ENCODE measurements around the gene PLEKHH2. TPM values are rescaled to one million over a fixed set of nuclear protein-coding genes. Genes with fewer than 3 reads are reported as not detected.

The PLEKHH2 gene
- total RNA-seq, 6 experiments from 2014 or later = 0.09 to 0.33 (median 0.24) TPM; not detected in 1

GRCh38 chr2:43764086-43764705 lies 127.1 kb downstream of the PLEKHH2 start:
- Mint-ChIP-seq H3K27ac (no peak overlapping the region), H3K27me3 (ENCODE audit: insufficient read depth) (peaks cover 6% of the 10 kb centered on the region; the same call in 1 of the 2 replicates), H3K4me3 (no peak overlapping the region), H3K36me3 (ENCODE audit: low read depth) (no peaks in the 10 kb centered on the region), H3K4me1 (ENCODE audit: low read depth) (peaks cover 7% of the 10 kb centered on the region), H3K9me3 (no peaks in the 10 kb centered on the region)
- peak; percentile 4 for DNase-seq
- TF ChIP-seq CTCF (IDR thresholded peaks at IDR 0.05) = no peak

DNA sequence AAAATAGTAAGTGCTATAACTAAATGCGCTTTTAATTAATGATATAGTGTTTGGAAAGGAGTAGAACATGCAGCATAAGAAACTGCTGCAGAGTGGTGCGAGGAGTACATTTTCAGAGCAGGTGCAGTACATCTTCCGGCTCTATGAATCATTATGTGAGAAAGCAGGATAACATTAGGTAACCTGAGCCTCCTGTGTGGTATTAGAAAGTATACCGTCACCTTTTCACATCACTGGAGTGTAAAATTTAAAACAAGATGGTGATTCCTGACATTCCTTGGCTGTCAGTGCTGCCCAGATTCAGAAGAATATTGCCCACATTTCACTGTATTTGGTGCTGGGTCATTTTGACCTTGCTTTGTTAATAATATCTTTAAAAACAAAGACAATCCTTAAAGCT lies 128.9 kb downstream of the PLEKHH2 start:
- no peak for DNase-seq
- H3K9me3 Mint-ChIP-seq = no peaks in the 10 kb centered on the region
- no peak for TF ChIP-seq CTCF (IDR thresholded peaks at IDR 0.05)
- H3K27me3 Mint-ChIP-seq (ENCODE audit: insufficient read depth) = peaks cover 8% of the 10 kb centered on the region
- no peak overlapping the region for H3K27ac Mint-ChIP-seq
- H3K4me3 Mint-ChIP-seq = no peak overlapping the region
- no peaks in the 10 kb centered on the region for H3K36me3 Mint-ChIP-seq (ENCODE audit: low read depth)
- no peaks in the 10 kb centered on the region for H3K4me1 Mint-ChIP-seq (ENCODE audit: low read depth)

DNA sequence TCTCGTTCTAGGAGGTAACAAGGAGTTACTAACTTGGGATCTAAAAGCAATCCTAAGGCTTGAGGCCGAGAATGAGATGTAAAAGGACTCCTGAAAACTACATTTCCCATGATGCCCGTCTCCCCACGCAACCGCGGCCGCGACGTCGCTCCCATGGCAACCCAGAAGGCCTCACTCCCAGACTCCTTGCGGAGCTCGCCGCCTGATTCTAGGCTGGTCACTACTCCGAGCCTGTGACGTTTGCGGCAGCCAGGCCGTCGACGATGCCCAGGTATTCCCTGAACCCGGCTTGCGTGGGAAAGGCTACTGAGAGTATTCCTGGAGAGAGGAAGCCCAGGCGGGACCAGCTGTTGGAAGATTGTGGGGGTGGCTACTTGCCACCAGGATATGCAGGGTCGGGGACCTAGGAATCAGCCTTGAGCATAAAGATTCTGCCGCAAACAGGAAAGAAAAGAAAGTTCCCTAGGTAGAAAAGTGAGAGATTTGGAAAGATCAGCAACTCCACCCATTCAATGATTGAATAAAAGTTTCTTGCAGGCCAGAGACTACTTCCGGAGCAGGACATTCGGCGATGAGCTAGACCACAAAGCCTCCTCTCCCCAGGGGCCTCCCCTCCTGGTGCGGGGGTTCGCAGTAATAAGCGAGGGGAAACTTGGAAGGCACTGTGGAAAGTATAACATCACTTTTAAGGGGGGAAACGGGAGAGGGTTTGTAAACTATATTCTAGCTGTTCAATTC lies 137.0 kb downstream of the PLEKHH2 start, which contains the start of gene DYNC2LI1:
DYNC2LI1 (plus strand) TSS at position 164 of the 738 bp plus-strand sequence; CDS start at position 264, 100 bp downstream.
- peak within 1 kb of the TSS; percentile 95 for H3K27ac Mint-ChIP-seq
- no peaks in the 10 kb centered on the region for H3K9me3 Mint-ChIP-seq
- peaks cover 6% of the 10 kb centered on the region; the same call in 1 of the 2 replicates for H3K27me3 Mint-ChIP-seq (ENCODE audit: insufficient read depth)
- peak; percentile 88 for DNase-seq
- peaks cover 15% of the 10 kb centered on the region for H3K4me1 Mint-ChIP-seq (ENCODE audit: low read depth)
- no peaks in the 10 kb centered on the region for H3K36me3 Mint-ChIP-seq (ENCODE audit: low read depth)
- H3K4me3 Mint-ChIP-seq = peak within 1 kb of the TSS; percentile 94
- TF ChIP-seq CTCF (IDR thresholded peaks at IDR 0.05) = no peak

- H3K27ac Mint-ChIP-seq = peak overlapping the region; percentile 95
These were observed 137.6 kb downstream of the PLEKHH2 start for GRCh38 chr2:43774617-43775016.

DNA sequence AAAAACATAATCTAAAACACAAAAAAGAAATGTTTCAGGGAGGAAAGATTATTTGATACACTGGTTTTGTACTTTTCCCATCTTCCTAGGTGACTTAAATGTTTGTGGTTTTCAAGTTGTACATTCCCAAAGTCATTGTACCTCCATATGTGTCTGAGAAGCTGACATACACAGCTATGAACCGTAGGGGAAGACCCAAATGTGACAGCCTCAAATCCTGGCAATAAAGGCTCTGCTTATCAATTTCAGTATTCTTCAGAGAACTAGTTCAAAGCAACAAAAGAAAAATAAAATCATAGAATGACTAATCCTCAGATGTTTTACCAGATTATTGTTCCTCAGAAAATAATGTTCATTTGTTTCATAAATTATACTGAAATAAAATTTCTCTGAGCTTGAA lies 139.3 kb downstream of the PLEKHH2 start:
- peaks cover 15% of the 10 kb centered on the region for H3K4me1 Mint-ChIP-seq (ENCODE audit: low read depth)
- no peak overlapping the region for H3K27ac Mint-ChIP-seq
- no peak overlapping the region for H3K4me3 Mint-ChIP-seq
- H3K9me3 Mint-ChIP-seq = no peaks in the 10 kb centered on the region
- H3K27me3 Mint-ChIP-seq (ENCODE audit: insufficient read depth) = peaks cover 3% of the 10 kb centered on the region; the same call in 1 of the 2 replicates
- peaks cover 4% of the 10 kb centered on the region; the same call in 1 of the 2 replicates for H3K36me3 Mint-ChIP-seq (ENCODE audit: low read depth)
- no peak for TF ChIP-seq CTCF (IDR thresholded peaks at IDR 0.05)
- DNase-seq = no peak

More at GRCh38 chr2:43774617-43775016, 137.6 kb downstream of the PLEKHH2 start:
- TF ChIP-seq CTCF (IDR thresholded peaks at IDR 0.05) = no peak
- Mint-ChIP-seq H3K4me1 (ENCODE audit: low read depth) (peaks cover 15% of the 10 kb centered on the region), H3K36me3 (ENCODE audit: low read depth) (peaks cover 4% of the 10 kb centered on the region; the same call in 1 of the 2 replicates), H3K9me3 (no peaks in the 10 kb centered on the region), H3K27me3 (ENCODE audit: insufficient read depth) (peaks cover 6% of the 10 kb centered on the region; the same call in 1 of the 2 replicates), H3K4me3 (peak overlapping the region; percentile 94)
- DNase-seq = no peak

All from HFFc6 (cell line).